MM.1S (cell line): ENCODE measurements around the gene HLA-C.

Source experiments
- DNase-seq: peaks from one replicate; pipeline ENCODE4 v3.0.0-alpha.2; 2015
- H2AFZ ChIP-seq: fragments of 300-600 bp; sonication (generic); 2 replicates; pipeline ENCODE4 v1.6.0; 2016; ENCODE audit warnings: antibody characterized with exemption, low read length
- H3F3A ChIP-seq: fragments of 300-600 bp; sonication (generic); 2 replicates; pipeline ENCODE4 v1.6.1; 2016; ENCODE audit warnings: mild to moderate bottlenecking, antibody characterized with exemption, low read length, moderate library complexity, mixed read lengths; ENCODE audit not compliant: insufficient read depth
- H3K27ac ChIP-seq: fragments of 300-600 bp; sonication (generic); 2 replicates; pipeline ENCODE4 v1.5.1; 2016; ENCODE audit warnings: mild to moderate bottlenecking, low read length
- H3K27me3 ChIP-seq: fragments of 300-600 bp; sonication (generic); replicated peaks from 2 replicates; pipeline ENCODE4 v1.6.0; 2016; ENCODE audit warnings: low read length; ENCODE audit not compliant: insufficient read depth
- H3K36me3 ChIP-seq: fragments of 300-600 bp; sonication (generic); replicated peaks from 2 replicates; pipeline ENCODE4 v1.6.1; 2016; ENCODE audit warnings: mild to moderate bottlenecking, low read length, mixed read lengths; ENCODE audit not compliant: insufficient read depth
- H3K4me1 ChIP-seq: fragments of 300-600 bp; sonication (generic); 2 replicates; pipeline ENCODE4 v1.6.1; 2016; ENCODE audit warnings: low read length, mixed read lengths
- H3K4me2 ChIP-seq: fragments of 300-600 bp; sonication (generic); 2 replicates; pipeline ENCODE4 v1.6.0; 2016; ENCODE audit warnings: low read depth, low read length
- H3K4me3 ChIP-seq: fragments of 300-600 bp; sonication (generic); 2 replicates; pipeline ENCODE4 v1.5.1; 2016; ENCODE audit warnings: low read length, mixed read lengths
- H3K79me2 ChIP-seq: fragments of 300-600 bp; sonication (generic); 2 replicates; pipeline ENCODE4 v1.6.1; 2016; ENCODE audit warnings: mixed run types, low read length, mixed read lengths
- H3K9ac ChIP-seq: fragments of 300-600 bp; sonication (generic); 2 replicates; pipeline ENCODE4 v1.6.1; 2016; ENCODE audit warnings: low read length, mixed read lengths
- H3K9me2 ChIP-seq: fragments of 300-600 bp; sonication (generic); replicated peaks from 2 replicates; pipeline ENCODE4 v1.6.1; 2016; ENCODE audit warnings: mild to moderate bottlenecking, low read length, mixed read lengths; ENCODE audit not compliant: insufficient read depth
- H3K9me3 ChIP-seq: fragments of 300-600 bp; sonication (generic); replicated peaks from 2 replicates; pipeline ENCODE4 v1.6.1; 2016; ENCODE audit warnings: mild to moderate bottlenecking, low read length, mixed read lengths; ENCODE audit not compliant: insufficient read depth
- H4K20me1 ChIP-seq: fragments of 300-600 bp; sonication (generic); 2 replicates; pipeline ENCODE4 v1.6.1; 2016; ENCODE audit warnings: mild to moderate bottlenecking, low read length, moderate library complexity, mixed read lengths; ENCODE audit not compliant: insufficient read depth
- EZH2 ChIP-seq: fragments of 300-600 bp; sonication (generic); optimal IDR thresholded peaks from 2 replicates; pipeline ENCODE3; 2017; ENCODE audit warnings: low read depth, mild to moderate bottlenecking, antibody characterized with exemption, low read length, mixed read lengths
- EZH2phosphoT487 ChIP-seq: fragments of 300-600 bp; sonication (generic); IDR thresholded peaks from 2 replicates; pipeline ENCODE4 v1.6.1; 2018; ENCODE audit warnings: antibody characterized with exemption, low read length
- TF ChIP-seq, protein P1 (sequence below): fragments of 300-600 bp; sonication (generic); IDR thresholded peaks from 2 replicates; pipeline ENCODE4 v1.5.1; 2016; ENCODE audit warnings: antibody characterized with exemption, low read length, mixed read lengths

HLA-C gene

DNA sequence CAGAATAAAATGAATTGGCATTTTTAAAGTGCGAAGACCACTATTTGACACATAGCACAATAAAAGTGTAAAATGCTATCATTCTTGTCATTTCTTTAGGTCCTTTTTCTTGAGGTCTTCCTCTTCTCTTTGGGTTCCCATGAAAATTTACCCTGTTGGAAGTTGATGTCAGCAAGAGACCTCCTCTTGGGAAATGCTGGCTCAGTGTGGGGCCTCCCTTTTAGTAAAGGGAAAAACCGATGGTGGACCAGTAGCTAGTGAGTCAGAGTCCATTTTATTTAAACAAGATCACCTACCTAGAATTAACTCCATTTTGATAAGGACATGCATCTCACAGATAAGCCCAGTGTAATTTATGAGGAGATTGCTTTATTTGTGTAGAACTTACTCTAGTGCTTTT lies 37.7 kb upstream of the HLA-C start:
- DNase-seq = no peak
- Histone ChIP-seq H3K4me3 (no peak overlapping the region), H3F3A (no peaks in the 10 kb centered on the region), H3K36me3 (no peaks in the 10 kb centered on the region), H3K27ac (no peak overlapping the region), H2AFZ (no peak overlapping the region), H3K4me2 (no peak overlapping the region), H3K9me3 (no peaks in the 10 kb centered on the region), H3K27me3 (no peaks in the 10 kb centered on the region), H3K4me1 (no peaks in the 10 kb centered on the region), H3K79me2 (no peaks in the 10 kb centered on the region), H3K9me2 (no peaks in the 10 kb centered on the region), H3K9ac (no peak overlapping the region), H4K20me1 (no peaks in the 10 kb centered on the region)
- TF ChIP-seq, protein P1, sequence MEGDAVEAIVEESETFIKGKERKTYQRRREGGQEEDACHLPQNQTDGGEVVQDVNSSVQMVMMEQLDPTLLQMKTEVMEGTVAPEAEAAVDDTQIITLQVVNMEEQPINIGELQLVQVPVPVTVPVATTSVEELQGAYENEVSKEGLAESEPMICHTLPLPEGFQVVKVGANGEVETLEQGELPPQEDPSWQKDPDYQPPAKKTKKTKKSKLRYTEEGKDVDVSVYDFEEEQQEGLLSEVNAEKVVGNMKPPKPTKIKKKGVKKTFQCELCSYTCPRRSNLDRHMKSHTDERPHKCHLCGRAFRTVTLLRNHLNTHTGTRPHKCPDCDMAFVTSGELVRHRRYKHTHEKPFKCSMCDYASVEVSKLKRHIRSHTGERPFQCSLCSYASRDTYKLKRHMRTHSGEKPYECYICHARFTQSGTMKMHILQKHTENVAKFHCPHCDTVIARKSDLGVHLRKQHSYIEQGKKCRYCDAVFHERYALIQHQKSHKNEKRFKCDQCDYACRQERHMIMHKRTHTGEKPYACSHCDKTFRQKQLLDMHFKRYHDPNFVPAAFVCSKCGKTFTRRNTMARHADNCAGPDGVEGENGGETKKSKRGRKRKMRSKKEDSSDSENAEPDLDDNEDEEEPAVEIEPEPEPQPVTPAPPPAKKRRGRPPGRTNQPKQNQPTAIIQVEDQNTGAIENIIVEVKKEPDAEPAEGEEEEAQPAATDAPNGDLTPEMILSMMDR = no peak
- TF ChIP-seq EZH2phosphoT487 (no peak), EZH2 (no peak)

- H3K4me1 ChIP-seq = no peaks in the 10 kb centered on the region
- H3K4me2 ChIP-seq = peak overlapping the region; percentile 57; the same call in 1 of the 2 replicates
- H4K20me1 ChIP-seq = no peaks in the 10 kb centered on the region
- no peaks in the 10 kb centered on the region for H3K9me3 ChIP-seq
- no peaks in the 10 kb centered on the region for H3K79me2 ChIP-seq
- H3F3A ChIP-seq = no peaks in the 10 kb centered on the region
- H3K36me3 ChIP-seq = no peaks in the 10 kb centered on the region
- H3K4me3 ChIP-seq = no peak overlapping the region
- no peak overlapping the region for H3K9ac ChIP-seq
- H3K9me2 ChIP-seq = no peaks in the 10 kb centered on the region
- H3K27ac ChIP-seq = no peak overlapping the region
- no peak for TF ChIP-seq EZH2phosphoT487
- no peak for TF ChIP-seq EZH2
- TF ChIP-seq, protein P1 = no peak
- peak overlapping the region; percentile 59; the same call in 1 of the 2 replicates for H2AFZ ChIP-seq
- no peaks in the 10 kb centered on the region for H3K27me3 ChIP-seq
- DNase-seq = no peak
Measured at GRCh38 chr6:31308845-31309175, 36.9 kb upstream of the HLA-C start.

DNA sequence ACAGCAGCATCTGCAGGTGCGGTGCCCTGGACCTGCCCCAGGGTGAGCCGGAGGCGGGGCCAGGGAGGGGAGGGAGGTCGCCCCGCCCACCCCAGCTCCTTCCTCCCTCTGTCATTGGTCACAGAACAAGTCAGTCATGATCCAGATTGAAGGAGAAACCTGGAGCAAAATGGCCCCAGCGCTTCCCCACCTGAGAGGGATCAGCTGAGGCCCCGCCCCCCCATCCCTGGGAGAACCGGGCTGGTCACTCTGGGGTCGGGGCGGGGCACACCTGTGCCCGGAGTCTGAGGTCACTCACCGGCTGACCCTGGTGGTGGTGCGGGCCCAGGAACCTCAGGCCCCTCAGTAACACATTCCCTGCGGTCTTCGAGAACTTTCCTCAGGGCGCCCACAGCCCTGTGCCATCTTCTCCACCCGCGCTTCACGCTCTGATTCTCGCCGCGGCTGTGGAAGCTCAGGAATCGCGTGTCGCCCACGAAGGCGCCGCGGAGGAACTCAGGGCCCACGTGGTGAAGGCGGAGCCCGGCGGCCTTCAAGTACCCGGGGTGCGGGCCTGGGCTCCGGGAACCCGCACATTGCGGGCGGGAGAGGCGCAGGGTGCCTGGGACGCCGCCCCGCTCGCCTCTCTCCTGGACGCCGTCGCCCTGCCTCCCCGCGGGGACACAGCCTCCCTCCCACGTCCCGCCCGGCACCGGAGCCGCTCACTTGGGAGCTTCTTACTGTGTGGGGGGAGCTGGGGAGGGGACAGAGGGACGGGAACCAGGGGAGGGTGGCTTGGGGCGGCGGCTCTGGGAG lies 36.4 kb upstream of the HLA-C start:
- Histone ChIP-seq H3K9me2 (no peaks in the 10 kb centered on the region), H3K27ac (no peak overlapping the region), H3K9ac (no peak overlapping the region), H2AFZ (peak overlapping the region; percentile 59), H3K79me2 (no peaks in the 10 kb centered on the region), H3K9me3 (no peaks in the 10 kb centered on the region), H3K4me2 (peak overlapping the region; percentile 57), H3K27me3 (no peaks in the 10 kb centered on the region), H4K20me1 (no peaks in the 10 kb centered on the region), H3K36me3 (no peaks in the 10 kb centered on the region), H3K4me1 (no peaks in the 10 kb centered on the region), H3F3A (no peaks in the 10 kb centered on the region), H3K4me3 (peak overlapping the region; percentile 52)
- DNase-seq = peak; percentile 67
- TF ChIP-seq EZH2phosphoT487 (no peak), EZH2 (no peak)
- TF ChIP-seq, protein P1 = no peak
